Measurements from ENCODE around the gene EXOC2.

EXOC2 gene

GRCh38 chr6:548091-548490, 144.8 kb downstream of the EXOC2 start:
- no peak for TF ChIP-seq EP300 (IDR thresholded peaks at IDR 0.05; ENCODE audit: borderline replicate concordance)
- no peak for TF ChIP-seq NFIC (IDR thresholded peaks at IDR 0.05)
- TF ChIP-seq TAF1 (IDR thresholded peaks at IDR 0.05; ENCODE audit: low read depth) = no peak

- no peak for TF ChIP-seq REST (IDR thresholded peaks at IDR 0.05; ENCODE audit: low read depth)
- no peak for TF ChIP-seq ZBTB7A (IDR thresholded peaks at IDR 0.05; ENCODE audit: low read depth)
- no peak for TF ChIP-seq EGR1 (IDR thresholded peaks at IDR 0.05)
- no peak for TF ChIP-seq CREB1 (IDR thresholded peaks at IDR 0.05; ENCODE audit: low read depth)
- no peak for TF ChIP-seq RAD21 (IDR thresholded peaks at IDR 0.05; ENCODE audit: low read depth)
- TF ChIP-seq TAF1 (IDR thresholded peaks at IDR 0.05; ENCODE audit: low read depth) = no peak
- TF ChIP-seq FOXM1 (IDR thresholded peaks at IDR 0.05; ENCODE audit: borderline replicate concordance, low read depth) = no peak
- TF ChIP-seq EP300 (IDR thresholded peaks at IDR 0.05; ENCODE audit: borderline replicate concordance) = no peak
- TF ChIP-seq TCF12 (IDR thresholded peaks at IDR 0.05; ENCODE audit: low read depth) = no peak
- no peak for TF ChIP-seq YY1 (IDR thresholded peaks at IDR 0.05; ENCODE audit: low read depth)
- no peak for TF ChIP-seq USF1 (IDR thresholded peaks at IDR 0.05)
- no peak for TF ChIP-seq CEBPB (IDR thresholded peaks at IDR 0.05)
- no peak for TF ChIP-seq MAX (IDR thresholded peaks at IDR 0.05)
- TF ChIP-seq NFIC (IDR thresholded peaks at IDR 0.05) = no peak
Measured at GRCh38 chr6:540490-540889, 152.4 kb downstream of the EXOC2 start.

- TF ChIP-seq USF1 (IDR thresholded peaks at IDR 0.05) (no peak), CREB1 (IDR thresholded peaks at IDR 0.05; ENCODE audit: low read depth) (no peak), CEBPB (IDR thresholded peaks at IDR 0.05) (no peak)
Measured at GRCh38 chr6:537114-537513, 155.8 kb downstream of the EXOC2 start.

GRCh38 chr6:530425-530824, 162.5 kb downstream of the EXOC2 start:
- TF ChIP-seq CREB1 (IDR thresholded peaks at IDR 0.05; ENCODE audit: low read depth) (no peak), EGR1 (IDR thresholded peaks at IDR 0.05) (no peak), REST (IDR thresholded peaks at IDR 0.05; ENCODE audit: low read depth) (no peak), TCF12 (IDR thresholded peaks at IDR 0.05; ENCODE audit: low read depth) (no peak), FOXM1 (IDR thresholded peaks at IDR 0.05; ENCODE audit: borderline replicate concordance, low read depth) (no peak), EP300 (IDR thresholded peaks at IDR 0.05; ENCODE audit: borderline replicate concordance) (no peak), RAD21 (IDR thresholded peaks at IDR 0.05; ENCODE audit: low read depth) (no peak), TAF1 (IDR thresholded peaks at IDR 0.05; ENCODE audit: low read depth) (no peak), USF1 (IDR thresholded peaks at IDR 0.05) (no peak), TEAD4 (IDR thresholded peaks at IDR 0.05) (no peak), YY1 (IDR thresholded peaks at IDR 0.05; ENCODE audit: low read depth) (no peak)

- TF ChIP-seq EGR1 (IDR thresholded peaks at IDR 0.05) (no peak), YY1 (IDR thresholded peaks at IDR 0.05; ENCODE audit: low read depth) (no peak), RAD21 (IDR thresholded peaks at IDR 0.05; ENCODE audit: low read depth) (no peak), TEAD4 (IDR thresholded peaks at IDR 0.05) (no peak), TAF1 (IDR thresholded peaks at IDR 0.05; ENCODE audit: low read depth) (no peak), ZBTB7A (IDR thresholded peaks at IDR 0.05; ENCODE audit: low read depth) (no peak), EP300 (IDR thresholded peaks at IDR 0.05; ENCODE audit: borderline replicate concordance) (no peak), CREB1 (IDR thresholded peaks at IDR 0.05; ENCODE audit: low read depth) (no peak), USF1 (IDR thresholded peaks at IDR 0.05) (no peak), MAX (IDR thresholded peaks at IDR 0.05) (no peak), REST (IDR thresholded peaks at IDR 0.05; ENCODE audit: low read depth) (no peak), NFIC (IDR thresholded peaks at IDR 0.05) (no peak), CEBPB (IDR thresholded peaks at IDR 0.05) (no peak), TCF12 (IDR thresholded peaks at IDR 0.05; ENCODE audit: low read depth) (no peak), FOXM1 (IDR thresholded peaks at IDR 0.05; ENCODE audit: borderline replicate concordance, low read depth) (no peak)
Measured at GRCh38 chr6:528989-529388, 163.9 kb downstream of the EXOC2 start.
